NCI-H1694 (cell line): ENCODE measurements around the gene GMDS.

ENCODE experiments used
- DNase-seq: peaks from one replicate; lab custom pipeline; 2025; lab: John Stamatoyannopoulos, UW

GMDS gene

DNA sequence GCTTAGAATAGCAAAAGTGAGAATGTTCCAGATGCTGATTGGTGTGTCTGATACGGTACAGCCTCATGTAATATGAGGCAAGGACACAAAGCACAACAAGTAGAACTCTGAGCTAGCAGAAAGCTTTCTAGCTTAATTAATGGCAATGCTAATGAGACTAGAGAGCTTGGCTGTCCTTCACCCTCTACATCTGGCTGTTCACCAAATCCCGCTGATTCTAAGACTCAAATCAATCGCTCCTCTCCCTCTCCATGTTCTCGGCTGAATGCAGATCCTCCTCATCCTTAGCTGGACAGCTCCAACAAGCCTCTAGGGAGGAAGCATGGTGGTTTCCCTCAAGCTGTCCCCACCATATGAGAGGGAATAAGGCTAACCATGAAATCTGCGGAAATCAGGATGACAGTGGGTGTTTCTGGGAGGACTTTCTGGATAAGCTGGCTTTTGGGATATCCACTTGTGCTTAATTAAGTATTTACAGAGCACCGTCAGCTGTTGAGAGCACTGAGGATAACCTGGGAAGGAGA is 506.8 kb downstream of the GMDS start:
- DNase-seq, result no peak

DNA sequence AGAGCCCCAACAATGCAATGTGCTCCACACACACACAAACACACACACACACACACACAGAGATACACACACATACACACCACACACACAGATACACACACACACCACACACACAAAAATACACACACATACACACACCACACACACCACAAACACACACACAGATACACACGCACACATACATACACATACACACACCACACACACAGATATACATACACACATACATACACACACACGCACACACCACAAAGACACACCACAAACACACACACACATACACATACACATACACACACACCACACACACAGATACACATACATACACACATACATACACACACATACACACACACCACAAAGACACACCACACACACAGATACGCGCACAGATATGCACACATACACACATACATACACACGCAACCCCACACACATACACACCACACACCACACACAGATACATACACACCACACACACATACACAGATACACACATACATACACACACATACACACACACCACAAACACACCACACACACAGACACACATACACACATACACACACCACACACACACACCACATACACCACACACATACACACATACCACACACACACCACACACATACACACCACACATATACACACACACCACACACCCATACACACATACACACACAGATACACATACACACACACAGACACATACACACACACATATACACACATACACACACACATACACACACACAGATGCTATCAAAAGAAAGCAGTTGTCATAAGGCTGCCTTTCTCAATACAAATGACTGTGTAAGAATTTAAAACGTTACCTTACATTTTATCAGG is 507.7 kb downstream of the GMDS start:
- no peak for DNase-seq

DNA sequence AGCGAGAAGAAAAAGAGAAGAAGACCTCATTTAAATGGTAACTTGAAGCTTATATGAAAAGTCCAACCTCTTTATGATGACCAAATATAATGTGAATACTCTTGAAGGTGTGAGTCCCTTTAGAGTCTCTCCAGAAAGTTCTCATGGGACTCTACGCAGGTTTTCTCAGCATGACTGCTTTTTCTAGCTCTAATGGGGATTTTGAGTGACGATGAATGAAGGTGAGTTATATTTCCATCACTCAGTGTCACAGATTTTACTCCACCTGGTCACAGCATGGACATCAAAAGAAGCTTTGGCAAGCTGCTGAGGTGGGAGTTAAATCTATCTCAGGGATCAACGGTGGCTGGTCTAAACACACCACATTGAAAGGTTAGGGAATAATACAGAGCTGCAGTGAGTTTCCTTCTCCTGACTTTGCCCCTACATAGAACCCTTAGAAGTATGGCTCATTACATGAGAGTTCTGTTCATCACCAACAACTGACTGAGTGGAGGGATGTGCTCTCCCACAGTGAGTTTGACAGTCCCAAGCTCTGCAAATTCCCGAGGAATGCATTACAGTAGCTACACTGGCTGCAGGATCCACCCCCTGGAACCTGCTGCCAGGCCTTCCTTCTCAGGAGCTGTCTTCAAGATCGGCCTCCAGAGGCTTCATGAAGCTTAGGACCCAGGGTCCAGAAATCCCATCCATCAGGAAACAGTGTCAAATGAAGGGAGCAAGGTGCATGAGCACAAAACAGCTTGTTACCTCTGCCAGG is 508.9 kb downstream of the GMDS start:
- no peak for DNase-seq

DNA sequence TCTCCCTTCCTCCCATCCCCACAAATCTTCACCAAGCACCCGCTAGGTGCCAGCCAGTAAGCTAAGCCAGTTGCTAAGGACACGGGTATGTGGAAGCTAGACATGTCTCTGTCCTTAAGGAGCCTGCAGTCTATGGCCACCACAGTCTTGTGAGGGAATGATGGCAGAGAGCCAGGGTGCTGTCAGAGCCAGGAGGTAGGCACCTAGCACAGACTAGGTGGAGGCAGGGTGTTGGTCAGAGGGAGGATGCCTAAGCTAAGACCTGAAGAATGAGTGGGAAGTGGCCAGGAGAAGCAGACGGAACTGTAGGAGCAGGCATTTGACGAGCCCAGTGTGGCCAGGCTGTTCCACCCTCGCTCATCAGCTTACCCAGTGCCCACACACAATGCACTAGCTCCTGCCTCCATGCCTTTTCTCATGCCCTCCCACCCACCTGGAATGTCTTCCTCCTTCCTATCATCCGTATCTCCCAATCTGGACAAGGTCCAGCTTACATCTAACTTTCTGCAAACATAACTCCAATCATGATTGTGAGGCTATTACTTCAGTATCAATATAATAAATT is 510.1 kb downstream of the GMDS start:
- no peak for DNase-seq

DNA sequence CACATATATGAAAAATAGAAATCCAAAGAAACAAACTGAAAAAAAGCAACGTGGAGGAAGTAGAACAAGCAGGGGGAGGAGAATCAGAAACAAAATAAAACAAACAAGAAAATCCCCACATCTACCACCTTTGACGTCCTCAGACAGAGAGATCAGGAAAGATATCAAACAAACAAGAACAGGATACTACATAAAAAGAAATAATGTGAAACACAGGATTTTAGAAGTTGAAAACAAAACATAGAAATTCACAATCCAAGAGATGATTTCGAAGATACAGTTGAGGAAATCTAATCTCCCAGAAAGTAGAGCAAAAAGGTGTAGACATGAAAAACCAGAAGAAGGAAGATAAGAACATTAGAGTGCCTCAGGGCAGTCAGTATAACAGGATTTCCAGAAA is 514.5 kb downstream of the GMDS start:
- DNase-seq, result no peak

DNA sequence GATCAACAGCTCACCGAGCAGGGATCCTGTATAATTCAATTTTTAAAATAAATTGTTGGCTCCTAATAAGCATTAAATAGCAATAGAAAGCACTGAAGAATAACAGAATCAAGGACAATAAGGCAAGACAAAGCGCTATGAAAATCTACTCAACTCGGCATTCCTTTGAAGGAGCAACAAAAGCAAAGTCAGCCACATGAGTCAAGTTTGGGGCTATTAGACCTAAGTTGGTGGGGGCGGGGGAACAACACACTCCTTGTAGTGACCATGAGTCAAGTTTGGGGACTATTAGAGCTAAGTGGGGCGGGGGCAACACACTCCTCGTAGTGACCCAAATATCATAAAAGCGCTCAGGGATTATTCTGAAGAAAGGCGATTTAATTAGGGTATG is 515.7 kb downstream of the GMDS start:
- no peak for DNase-seq

DNA sequence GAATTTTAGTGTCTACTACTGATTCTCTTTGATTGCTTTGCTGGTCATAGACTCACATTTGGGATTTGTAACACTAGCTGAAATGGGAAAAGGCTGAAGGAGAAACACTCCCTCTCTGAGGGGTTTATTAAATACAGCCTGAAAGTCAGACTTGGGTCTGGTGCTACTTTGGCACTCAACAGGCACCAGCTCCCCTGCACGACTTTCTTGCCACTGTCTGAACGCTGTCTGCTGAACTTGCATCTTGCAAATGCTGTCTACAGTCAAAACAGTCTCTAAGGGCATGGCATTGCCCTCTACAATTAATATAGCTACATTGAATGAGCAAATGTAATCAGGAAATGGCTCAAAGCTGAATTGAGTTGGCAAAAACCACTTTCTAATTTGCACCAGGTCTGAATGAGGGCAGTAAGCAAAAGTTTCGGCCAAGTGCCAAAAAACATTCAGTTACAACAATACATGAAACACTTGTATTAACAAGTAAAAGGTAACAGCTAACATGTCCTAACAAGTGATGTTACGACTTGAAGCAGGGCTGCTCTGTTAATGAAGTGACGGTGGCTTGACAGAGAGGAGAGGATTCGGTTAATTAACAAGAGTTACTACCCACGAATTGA is 516.2 kb downstream of the GMDS start:
- no peak for DNase-seq

DNA sequence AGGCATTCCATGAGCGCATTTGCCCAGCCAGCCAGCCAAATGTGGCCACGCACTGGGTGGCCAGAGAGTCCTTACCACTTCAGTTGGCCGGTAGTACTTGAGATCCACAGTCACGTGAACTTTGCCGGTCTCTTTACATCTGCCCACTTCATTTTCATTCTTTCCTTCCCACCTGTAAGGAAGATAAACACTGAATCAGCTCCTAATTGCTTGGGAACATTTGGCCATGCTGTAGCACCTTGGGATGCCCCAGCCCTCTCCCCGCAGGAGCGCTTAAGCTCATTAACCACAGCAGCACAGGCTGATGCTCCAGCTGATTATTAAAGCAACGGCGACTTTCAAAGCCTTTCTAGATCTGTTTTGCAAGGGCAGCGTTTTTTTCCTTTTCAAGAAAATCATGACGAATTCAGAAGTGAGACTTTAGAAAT is 519.0 kb downstream of the GMDS start:
- DNase-seq, result no peak

DNA sequence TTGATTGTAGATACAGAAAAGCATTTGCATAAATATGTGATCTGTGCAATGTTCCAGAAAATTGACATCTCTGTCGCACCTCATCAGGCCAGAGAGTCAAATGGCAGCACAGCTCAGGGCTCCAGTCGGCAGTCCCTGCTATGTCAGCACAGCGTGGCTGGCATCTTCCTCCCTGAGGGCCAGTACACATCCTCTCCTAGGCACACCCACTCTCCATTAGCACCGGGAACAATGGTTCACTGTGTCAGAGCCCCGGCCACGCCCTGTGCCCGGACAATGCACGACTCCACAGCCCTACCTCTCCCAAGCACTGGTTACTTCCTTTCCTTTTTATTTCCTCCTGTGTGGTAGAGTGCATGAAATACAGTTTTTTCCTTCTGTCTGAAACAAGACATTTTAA is 520.8 kb downstream of the GMDS start:
- no peak for DNase-seq

DNA sequence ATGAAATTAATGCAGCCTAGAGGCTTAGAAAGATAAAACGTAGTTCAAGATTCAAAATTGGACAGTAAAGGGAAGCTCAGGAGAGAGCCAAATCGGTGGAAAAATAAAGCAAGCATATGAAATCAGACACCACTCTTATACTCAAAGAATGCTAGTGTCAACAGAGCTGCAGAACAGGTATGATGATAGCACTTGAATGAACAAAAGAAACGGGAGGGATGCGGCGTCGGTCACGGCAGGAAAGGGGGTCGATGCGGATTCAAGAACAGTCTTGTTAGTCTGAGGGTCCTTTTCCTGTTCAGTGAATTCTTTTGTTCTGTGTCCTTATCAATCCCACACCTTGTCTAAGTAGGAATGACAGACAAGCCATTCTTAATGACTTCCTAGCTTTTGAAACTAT is 521.3 kb downstream of the GMDS start:
- DNase-seq, result no peak

DNA sequence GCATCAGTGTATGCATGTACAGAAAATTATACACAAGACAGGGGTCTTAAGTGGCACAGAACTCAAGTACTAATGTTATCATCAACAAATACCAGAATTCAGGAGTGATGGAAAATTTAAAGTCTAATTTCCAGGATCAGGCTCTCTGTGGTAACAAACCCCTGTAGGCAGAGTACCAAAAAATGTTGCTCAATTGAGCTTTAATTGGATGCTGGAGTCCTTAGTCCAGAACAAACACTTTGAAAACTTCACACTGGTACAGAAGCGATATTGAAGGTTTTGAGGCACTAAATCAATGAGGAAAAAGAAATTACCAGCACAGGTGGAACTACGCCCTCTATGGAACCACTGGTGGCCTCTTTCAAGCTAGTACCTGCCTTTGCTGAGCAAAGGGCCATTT is 522.6 kb downstream of the GMDS start:
- DNase-seq, result no peak

DNA sequence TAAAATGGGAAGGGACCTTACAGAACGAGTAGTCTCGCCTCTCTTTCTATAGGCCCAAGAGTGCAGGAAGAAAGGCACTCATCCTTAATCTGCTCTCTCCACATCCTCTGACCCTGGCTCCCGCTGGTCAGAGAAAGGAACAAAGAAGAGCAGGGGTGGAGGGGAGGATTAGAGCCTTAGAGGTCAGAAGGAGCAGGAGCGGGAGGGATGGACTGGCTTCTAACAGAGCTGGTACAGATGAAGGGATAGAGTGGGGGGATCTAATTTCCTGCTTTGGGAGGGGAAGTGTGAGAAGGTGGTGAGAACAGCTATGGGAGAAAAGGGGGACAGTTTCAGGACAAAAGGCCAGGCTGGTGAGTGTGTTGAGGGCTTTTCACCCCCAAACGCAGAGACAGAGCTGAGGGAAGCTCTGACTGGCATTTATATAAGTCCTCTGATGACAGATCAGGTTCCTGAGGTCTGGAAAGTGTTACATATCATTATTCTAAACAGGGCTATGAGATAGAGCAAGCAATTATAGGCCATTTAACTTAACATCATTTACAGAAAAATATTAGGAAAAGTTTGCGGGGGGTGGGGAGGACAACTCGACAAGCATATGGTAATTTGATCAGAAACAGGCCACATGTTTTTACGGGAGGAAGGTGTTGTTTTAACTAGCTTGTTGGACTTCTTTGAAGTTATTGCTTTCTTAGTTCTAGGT is 524.6 kb downstream of the GMDS start:
- DNase-seq, result no peak

DNA sequence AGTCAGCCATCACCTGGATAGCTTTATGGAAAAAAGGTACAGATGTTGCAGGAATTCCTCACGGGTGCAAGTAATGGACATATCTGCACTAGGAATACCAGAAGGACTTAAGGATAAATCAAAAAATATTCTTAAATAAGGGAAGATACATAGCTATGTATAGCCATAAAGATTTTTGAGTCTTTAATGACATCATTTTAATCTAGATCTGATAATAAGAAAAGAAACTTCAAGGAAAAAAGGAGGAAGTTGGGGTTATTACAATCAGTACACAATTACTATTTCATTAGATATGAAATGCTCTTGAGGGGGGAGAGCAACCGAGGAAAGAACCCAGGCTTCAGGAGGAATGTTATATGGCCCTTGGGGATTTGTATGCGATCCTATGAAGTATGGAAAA is 525.5 kb downstream of the GMDS start:
- DNase-seq, result no peak

DNA sequence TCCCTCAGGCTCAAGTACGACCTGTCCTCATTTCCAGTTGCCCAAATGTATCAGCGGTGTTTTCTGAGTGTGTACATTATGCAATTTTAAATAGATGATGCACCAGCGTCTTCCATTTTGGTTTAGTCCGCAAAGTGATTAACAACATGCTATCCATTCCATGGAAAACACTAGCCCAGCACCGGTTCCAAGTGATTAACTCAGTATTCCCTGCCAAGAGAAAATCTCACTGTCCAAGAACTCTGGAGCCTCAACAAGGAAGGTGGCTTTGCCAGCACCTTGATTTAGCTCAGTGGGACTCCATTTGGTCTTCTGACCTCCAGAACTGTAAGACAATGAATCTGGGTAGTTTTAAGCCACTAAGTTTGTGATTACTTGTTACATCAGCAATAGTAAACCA is 528.5 kb downstream of the GMDS start:
- no peak for DNase-seq

DNA sequence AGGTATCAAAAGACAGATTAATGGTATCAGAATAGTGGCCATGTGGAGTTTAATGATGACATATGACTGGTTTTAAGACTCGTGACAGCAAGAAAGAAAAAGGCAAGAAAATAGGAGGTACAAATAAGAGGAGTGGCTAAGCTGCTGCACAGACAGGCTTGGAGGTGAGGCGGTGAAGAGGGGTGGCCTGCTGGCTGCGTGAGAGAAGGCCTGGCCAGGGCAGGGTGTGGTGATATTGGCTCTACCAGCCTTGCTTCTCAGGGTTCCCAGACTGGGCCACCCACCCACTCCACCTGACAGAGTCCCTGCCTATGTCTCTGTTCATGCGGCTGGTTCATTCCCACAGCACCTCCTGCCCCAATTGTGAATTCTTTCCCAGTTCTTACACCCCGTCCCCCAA is 529.0 kb downstream of the GMDS start:
- DNase-seq, result no peak

DNA sequence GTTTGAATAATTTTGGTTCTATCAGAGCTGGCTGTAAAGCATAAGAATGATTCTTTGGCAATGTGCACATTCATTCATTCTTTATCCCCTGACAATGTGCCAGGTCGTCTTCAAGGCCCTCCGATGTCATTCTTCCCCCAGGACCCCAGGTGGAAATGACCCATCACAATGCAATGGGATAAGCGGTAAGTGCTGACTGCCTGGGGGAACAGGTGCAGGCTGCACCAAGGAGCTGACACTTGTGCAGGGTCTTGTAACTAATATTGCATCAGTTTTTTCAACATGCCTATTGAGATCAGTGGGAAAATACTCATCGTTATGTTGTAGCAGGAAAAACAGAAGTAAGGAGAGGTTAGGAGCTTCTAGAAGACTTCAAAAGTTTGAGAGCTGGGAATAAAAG is 530.1 kb downstream of the GMDS start:
- DNase-seq, result no peak

DNA sequence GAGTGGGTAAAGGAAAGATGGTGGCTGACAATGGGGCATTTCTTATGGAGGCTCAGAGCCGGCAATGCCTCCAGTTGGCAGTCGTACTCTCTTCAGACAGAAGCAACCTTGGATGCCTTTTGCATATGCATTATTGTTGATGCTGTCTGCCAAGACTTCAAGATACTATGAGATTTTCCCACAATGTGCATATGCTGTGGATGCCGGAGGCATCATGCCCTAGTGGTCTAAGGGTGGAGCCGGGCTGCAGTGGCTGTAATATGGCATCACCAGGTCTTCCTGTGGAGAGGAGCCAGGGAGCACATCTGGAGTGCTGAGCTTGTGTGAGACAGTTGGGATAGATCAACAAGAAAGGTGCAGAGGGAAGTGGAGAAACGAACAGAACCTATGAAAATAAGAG is 530.8 kb downstream of the GMDS start:
- DNase-seq, result no peak

DNA sequence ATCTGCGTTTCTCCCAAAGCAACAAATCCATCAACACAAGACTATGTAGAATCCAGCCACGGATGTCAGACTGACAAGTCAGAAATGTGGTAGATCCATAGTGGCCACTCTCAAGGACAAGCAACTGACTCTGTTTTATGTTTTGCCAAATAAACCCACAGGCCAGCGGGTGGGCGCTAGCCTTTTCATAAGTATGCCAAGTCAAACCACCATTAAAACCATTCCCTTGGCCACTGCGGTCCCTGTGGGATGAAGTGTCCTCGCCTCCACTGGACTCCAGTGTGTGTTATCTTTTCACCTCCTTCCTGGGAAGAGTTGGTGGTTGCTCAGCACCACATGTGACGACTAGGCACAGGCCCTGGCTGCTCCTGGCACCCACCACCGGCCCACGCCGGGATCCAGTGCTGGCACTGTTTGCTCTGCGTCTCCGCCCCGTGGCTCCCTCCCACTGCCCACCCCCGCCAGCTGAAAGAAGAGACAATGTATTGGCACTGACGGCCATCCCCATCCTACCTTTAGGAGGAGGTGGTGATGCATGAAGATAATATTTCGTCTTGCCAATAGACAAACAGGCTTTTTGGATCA is 532.3 kb downstream of the GMDS start:
- DNase-seq, result no peak

DNA sequence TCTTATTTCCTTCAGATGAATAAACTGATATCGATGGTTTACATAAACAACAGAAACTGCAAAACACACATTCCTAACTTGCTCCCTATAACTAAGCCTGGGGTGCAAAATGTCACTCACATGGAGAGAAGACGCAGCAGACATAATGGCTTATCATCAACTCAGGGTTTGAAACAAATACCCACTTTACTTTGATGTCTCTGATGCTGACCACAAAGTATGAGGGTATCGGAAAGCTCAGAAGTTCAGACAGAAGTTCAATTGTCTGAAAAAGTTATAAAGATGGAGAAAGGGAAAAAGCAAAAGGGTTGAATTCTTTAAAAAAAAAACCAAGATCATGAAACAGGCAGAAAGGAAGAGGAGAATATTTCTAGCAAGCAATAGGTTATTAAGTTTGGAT is 533.0 kb downstream of the GMDS start:
- DNase-seq, result no peak

DNA sequence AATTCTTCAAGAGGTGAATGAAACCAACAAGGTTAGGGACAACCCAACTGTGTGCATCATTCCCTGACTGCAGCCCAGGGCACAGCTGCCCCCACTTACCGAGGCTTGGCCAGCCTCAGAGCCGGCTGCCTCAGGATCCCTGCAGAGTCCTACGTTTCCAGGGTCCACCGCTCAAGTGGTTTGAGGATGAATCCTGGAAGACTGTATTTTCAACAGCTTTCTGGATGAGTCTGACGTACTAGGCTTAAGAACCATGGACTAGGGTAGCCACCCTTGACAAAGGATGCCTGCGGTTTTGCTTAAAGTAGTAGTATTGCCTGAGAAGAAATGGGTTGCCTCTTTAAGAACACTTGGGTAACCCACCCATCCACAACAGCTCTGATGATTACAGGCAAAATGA is 534.3 kb downstream of the GMDS start:
- DNase-seq, result no peak

DNA sequence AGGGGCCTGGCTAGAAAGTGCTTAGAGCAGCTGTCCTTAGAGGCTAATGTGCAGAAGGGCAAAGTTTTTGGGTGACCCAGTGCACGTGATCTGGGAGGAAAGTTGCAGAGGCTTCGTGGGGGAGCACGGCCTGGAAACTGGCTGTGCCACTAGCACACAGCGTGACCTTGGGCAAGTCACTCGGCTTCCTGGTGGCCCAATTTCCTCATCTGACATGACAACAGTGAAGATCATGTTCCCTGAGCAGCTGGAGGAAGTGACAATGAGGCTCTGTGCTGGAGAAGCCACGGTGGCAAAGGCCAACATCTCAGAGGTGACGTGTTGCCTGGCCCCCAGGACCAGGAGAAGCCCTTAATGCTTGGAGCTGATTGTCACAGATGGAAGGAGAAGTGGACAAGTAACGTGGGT is 536.2 kb downstream of the GMDS start:
- DNase-seq, result no peak

DNA sequence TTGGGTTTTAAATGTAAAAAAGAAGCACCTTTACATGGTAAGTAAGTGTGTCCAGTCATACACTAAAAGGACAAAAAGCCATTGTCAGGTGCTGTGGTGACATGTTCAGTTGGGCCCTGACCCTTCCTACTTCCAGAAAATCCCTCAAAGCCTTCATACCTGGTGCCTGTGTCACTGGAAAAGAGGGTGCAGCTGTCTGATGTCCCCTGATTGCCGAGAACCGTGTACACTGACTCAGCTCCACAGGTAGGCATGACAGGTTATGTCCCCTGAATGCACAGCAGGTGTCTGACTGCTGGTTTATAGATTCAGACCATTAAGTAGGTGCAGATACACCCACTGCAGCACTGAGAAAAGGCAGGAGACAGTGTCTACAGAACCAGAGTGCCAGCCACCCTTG is 536.6 kb downstream of the GMDS start:
- DNase-seq, result no peak
